Endothelial cell of umbilical vein (primary cell): ENCODE measurements around the gene FYN. TPM values are rescaled to one million over a fixed set of nuclear protein-coding genes. Genes with fewer than 3 reads are reported as not detected.

Experiments used
- BruUV-seq: library from RNA; stranded (reverse); fragments of 400-500 nt; replicated peaks from 2 replicates; lab custom pipeline; 2021; lab: Mats Ljungman, UMichigan
- CTCF ChIA-PET: fragments of 300-600, 350-600 bp; sonication (Branson Sonifier 250); formaldehyde crosslinking; loops from one replicate; lab custom pipeline; 2021; ENCODE audit warnings: antibody characterized with exemption, inconsistent platforms; lab: Charles Lee
- POLR2A ChIA-PET: fragments of 300-600, 350-600 bp; sonication (Branson Sonifier 250); formaldehyde crosslinking; loops from one replicate; lab custom pipeline; 2021; ENCODE audit warnings: antibody characterized with exemption, inconsistent platforms; lab: Charles Lee
- DNase-seq: peaks from one replicate; pipeline ENCODE4 v3.0.0-alpha.2; 2011; ENCODE audit warnings: low read depth, low spot score
- FAIRE-seq: peaks from 2 replicates; lab custom pipeline; 2011; peaks lifted over from hg19 to GRCh38; lab: Jason Lieb, UNC
- H2AFZ ChIP-seq: 2 replicates; pipeline ENCODE4 v1.6.0; 2012; ENCODE audit warnings: low read depth, low read length, control low read depth, inconsistent platforms
- H3K27ac ChIP-seq: 2 replicates; pipeline ENCODE4 v1.5.1; 2011; ENCODE audit warnings: low read depth, mild to moderate bottlenecking, control low read depth, low read length, moderate library complexity; ENCODE audit not compliant: insufficient read depth
- H3K27me3 ChIP-seq, 2 experiments: 2 replicates each; pipeline versions ENCODE4 v1.6.0 to v1.6.1; 2011; ENCODE audit warnings: low read length in 2 of 2, mixed read lengths in 1 of 2; ENCODE audit not compliant: control insufficient read depth in 2 of 2, insufficient read depth in 2 of 2
- H3K36me3 ChIP-seq, 2 experiments: 2 replicates in 1 of 2; 3 replicates in 1 of 2; pipeline ENCODE4 v1.5.1; 2011; ENCODE audit warnings: low read length in 2 of 2, mild to moderate bottlenecking in 1 of 2, moderate library complexity in 1 of 2; ENCODE audit not compliant: control insufficient read depth in 2 of 2, insufficient read depth in 2 of 2; ENCODE audit errors: extremely low read depth in 1 of 2
- H3K4me1 ChIP-seq: 3 replicates; pipeline ENCODE4 v1.5.1; 2011; ENCODE audit warnings: mild to moderate bottlenecking, low read length; ENCODE audit not compliant: control insufficient read depth, insufficient read depth; ENCODE audit errors: extremely low read depth
- H3K4me2 ChIP-seq: 2 replicates; pipeline ENCODE4 v1.6.1; 2011; ENCODE audit warnings: low read length, control low read depth, mixed read lengths; ENCODE audit not compliant: insufficient read depth
- H3K4me3 ChIP-seq, 3 experiments: fragments of 200-600 bp in 1 of 3; sonication (generic), shearing (Covaris generic) in 1 of 3; replicated peaks in 1 of 3; 2 replicates each; pipeline ENCODE4 v1.5.1; 2011 to 2016; ENCODE audit warnings: control low read depth in 3 of 3, low read length in 3 of 3, mild to moderate bottlenecking in 2 of 3, inconsistent platforms in 1 of 3, low read depth in 1 of 3, moderate library complexity in 1 of 3; ENCODE audit not compliant: insufficient read depth in 1 of 3
- H3K79me2 ChIP-seq: 2 replicates; pipeline ENCODE4 v1.6.0; 2012; ENCODE audit warnings: low read length, inconsistent platforms; ENCODE audit not compliant: control insufficient read depth, insufficient read depth
- H3K9ac ChIP-seq: replicated peaks from 2 replicates; pipeline ENCODE3; 2011; ENCODE audit warnings: low read length, control low read depth; ENCODE audit not compliant: insufficient read depth; ENCODE audit errors: extremely low read depth
- H3K9me1 ChIP-seq: replicated peaks from 3 replicates; pipeline ENCODE4 v1.6.0; 2011; ENCODE audit warnings: mild to moderate bottlenecking, low read length; ENCODE audit not compliant: control insufficient read depth, insufficient read depth; ENCODE audit errors: extremely low read depth
- H3K9me3 ChIP-seq: replicated peaks from 2 replicates; pipeline ENCODE4 v1.5.1; 2012; ENCODE audit warnings: low read length, inconsistent platforms; ENCODE audit not compliant: control insufficient read depth, insufficient read depth
- H4K20me1 ChIP-seq: replicated peaks from 2 replicates; pipeline ENCODE3; 2011; ENCODE audit warnings: mild to moderate bottlenecking, low read length; ENCODE audit not compliant: control insufficient read depth, insufficient read depth; ENCODE audit errors: extremely low read depth
- CTCF ChIP-seq, 2 donors: IDR thresholded peaks; 1 replicate in 1 of 2; 2 replicates in 1 of 2; pipeline ENCODE4 v1.5.1; 2011; ENCODE audit warnings: low read length in 2 of 2, mild to moderate bottlenecking in 2 of 2, moderate library complexity in 2 of 2, control low read depth in 1 of 2, inconsistent platforms in 1 of 2, low read depth in 1 of 2; ENCODE audit not compliant: insufficient read depth in 1 of 2; ENCODE audit errors: extremely low read depth in 1 of 2
- EZH2 ChIP-seq: IDR thresholded peaks from 2 replicates; pipeline ENCODE4 v1.6.1; 2012; ENCODE audit warnings: borderline replicate concordance, low read depth, mild to moderate bottlenecking, moderate library complexity, low read length, inconsistent platforms; ENCODE audit not compliant: severe bottlenecking
- GATA2 ChIP-seq: IDR thresholded peaks from 2 replicates; pipeline ENCODE4 v1.7.0; 2011; ENCODE audit warnings: low read depth, mild to moderate bottlenecking, moderate library complexity, mixed read lengths, low read length; ENCODE audit not compliant: insufficient read length, insufficient read depth
- JUN ChIP-seq: IDR thresholded peaks from 2 replicates; pipeline ENCODE4 v1.6.1; 2011; ENCODE audit warnings: borderline replicate concordance, low read depth; ENCODE audit not compliant: insufficient read length, insufficient read depth
- POLR2A ChIP-seq: IDR thresholded peaks from 2 replicates; pipeline ENCODE4 v1.6.1; 2012; ENCODE audit warnings: low read depth, mild to moderate bottlenecking, control low read depth, low read length
- POLR2AphosphoS5 ChIP-seq: IDR thresholded peaks from 2 replicates; pipeline ENCODE4 v1.6.1; 2012; ENCODE audit warnings: low read depth, mild to moderate bottlenecking, control low read depth, low read length, moderate library complexity; ENCODE audit not compliant: insufficient read depth
- dilution Hi-C: fragments of 300-500 bp; cut with MboI; formaldehyde crosslinking; loops from one replicate; pipeline ENCODE4 v1.15.0; 2019; ENCODE audit warnings: low sequenced_read_pairs; ENCODE audit not compliant: extremely low pct_ligation_motif_present
- intact Hi-C: fragments of 100-400 bp; cut with micrococcal nuclease; formaldehyde crosslinking; loops from one replicate; pipeline ENCODE4 v1.10.0; 2022
- polyA plus RNA-seq, 4 experiments: library from polyadenylated mRNA; depleted of rRNA in 3 of 4; stranded (reverse) in 3 of 4; unstranded in 1 of 4; fragments of >200 nt; gene quantifications; 2 replicates each; pipeline versions ENCODE4 v1.2.1 to v1.2.3, GENCODE V29; 2011 to 2012; ENCODE audit warnings: missing spikeins in 1 of 4
- total RNA-seq: library from RNA; stranded (reverse); gene quantifications from 2 replicates; pipeline ENCODE4 v1.2.3, GENCODE V29; 2021
- TF ChIP-seq, protein P1 (sequence below): IDR thresholded peaks from 2 replicates; pipeline ENCODE4 v1.6.1; 2011; ENCODE audit not compliant: insufficient read depth, insufficient read length

The FYN gene
- total and polyA plus RNA-seq, 2 donors (not counting 3 experiments of a cell fraction or from before 2014, with no cell fraction given): 69.0 to 143 TPM

GRCh38 chr6:111732390-111732789 lies 140.9 kb downstream of the FYN start:
- no peaks in the 10 kb centered on the region for H3K27me3 ChIP-seq
- DNase-seq (no peak), FAIRE-seq (no peak)
- H3K36me3 ChIP-seq: no peaks in the 10 kb centered on the region
- no peak overlapping the region for H3K27ac ChIP-seq
- ChIA-PET CTCF (no interaction called here), POLR2A (no interaction called here)
- BruUV-seq: no TSS peak
- no peak for TF ChIP-seq CTCF (IDR thresholded peaks at IDR 0.05; ENCODE audit: extremely low read depth in 1 of 2, insufficient read depth in 1 of 2, low read depth in 1 of 2, low read length in 2 of 2)
- no peak for TF ChIP-seq POLR2AphosphoS5
- TF ChIP-seq EZH2: no peak
- TF ChIP-seq, protein P1, sequence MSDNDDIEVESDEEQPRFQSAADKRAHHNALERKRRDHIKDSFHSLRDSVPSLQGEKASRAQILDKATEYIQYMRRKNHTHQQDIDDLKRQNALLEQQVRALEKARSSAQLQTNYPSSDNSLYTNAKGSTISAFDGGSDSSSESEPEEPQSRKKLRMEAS: no peak
- no peak for TF ChIP-seq POLR2A
- no peak for TF ChIP-seq GATA2
- no peak for TF ChIP-seq JUN
- no peak overlapping the region for H2AFZ ChIP-seq
- dilution Hi-C loops (no loop called here), intact Hi-C loops (no loop called here)
- H3K4me1 ChIP-seq: peaks cover 12% of the 10 kb centered on the region
- H4K20me1 ChIP-seq: no peaks in the 10 kb centered on the region
- H3K9ac ChIP-seq: no peak overlapping the region
- no peak overlapping the region for H3K4me2 ChIP-seq
- no peak overlapping the region for H3K4me3 ChIP-seq
- H3K9me1 ChIP-seq: no peaks in the 10 kb centered on the region
- H3K9me3 ChIP-seq: no peaks in the 10 kb centered on the region
- H3K79me2 ChIP-seq: peaks cover 2% of the 10 kb centered on the region
